ENCODE results near the gene OR2J1.

OR2J1 gene

DNA sequence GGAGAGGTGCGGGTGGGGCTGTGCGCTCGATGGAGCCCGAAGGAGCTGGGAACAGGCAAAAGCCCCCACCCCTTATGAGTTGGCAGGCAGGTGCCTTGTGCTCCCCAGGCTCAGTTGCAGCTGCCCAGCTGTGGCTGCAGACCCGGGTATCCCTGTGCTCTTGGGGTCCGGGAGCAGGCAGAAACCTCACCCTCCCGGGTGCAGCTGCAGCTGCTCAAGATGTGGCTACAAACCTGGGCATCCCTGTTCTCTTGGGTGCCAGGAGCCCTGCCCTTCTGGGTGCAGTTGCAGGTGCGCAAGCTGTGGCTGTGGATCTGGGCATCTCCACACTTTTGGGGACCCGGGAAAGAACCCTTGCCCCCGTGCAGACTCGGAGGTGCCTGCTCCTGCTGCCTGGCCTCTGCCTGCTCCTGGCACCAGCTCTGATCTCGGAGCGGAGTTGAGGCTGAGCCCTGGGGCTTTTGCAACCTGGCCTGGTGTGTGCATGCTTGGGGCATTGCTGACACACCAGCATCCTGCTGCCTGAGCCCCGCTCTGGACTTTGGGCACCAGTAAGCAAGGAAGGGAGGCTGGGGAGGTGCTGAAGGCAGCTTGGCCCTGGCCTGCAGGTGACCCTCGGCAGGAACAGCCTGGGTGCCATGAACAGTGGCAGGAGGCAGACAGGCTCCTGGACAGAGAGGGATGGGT lies 30.2 kb downstream of the OR2J1 start:
- Histone ChIP-seq H2BK5ac (ENCODE audit: low read length) (no peak overlapping the region), H4K91ac (ENCODE audit: low read depth, low read length, poor library complexity) (no peak overlapping the region)
- WGBS, 2 donors (ENCODE audit: extremely low coverage in 2 of 2, insufficient read length in 2 of 2, insufficient replicate concordance in 1 of 2): no CpG with 5 or more reads among the region's 15 CpGs

DNA sequence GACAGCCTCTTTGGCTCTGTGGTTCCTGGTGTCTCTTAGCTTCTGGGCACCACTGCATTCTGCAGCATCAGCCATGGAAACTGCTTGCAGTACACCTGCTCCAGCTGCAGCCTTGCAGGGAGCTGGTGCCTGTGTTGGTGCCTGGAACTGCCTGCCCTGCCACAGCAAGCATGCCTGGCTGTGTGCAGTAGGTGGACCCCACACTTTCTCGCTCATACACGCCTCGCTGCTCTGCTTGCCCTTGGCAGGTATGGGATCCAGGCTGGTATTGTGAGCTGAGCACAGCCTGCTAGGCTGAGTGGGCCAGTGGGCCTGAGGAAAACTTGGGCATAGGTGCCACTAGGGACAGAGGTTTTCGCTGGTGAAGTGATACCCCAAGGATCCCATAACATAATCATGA lies 31.4 kb downstream of the OR2J1 start:
- Histone ChIP-seq H3K36me3 (replicated peaks in 1 of 2; ENCODE audit: control insufficient read depth in 2 of 2, insufficient read depth in 2 of 2, low read length in 2 of 2) (no peaks in the 10 kb centered on the region), H3K18ac (ENCODE audit: low read length) (no peak overlapping the region), H2AK5ac (ENCODE audit: low read depth, low read length) (no peak overlapping the region), H3K27ac (replicated peaks; ENCODE audit: low read length) (no peak overlapping the region), H3K23ac (ENCODE audit: low read depth, low read length, poor library complexity) (no peak overlapping the region), H3K4me3 (ENCODE audit: low read length in 2 of 2) (no peak overlapping the region), H2BK15ac (ENCODE audit: low read length) (no peak overlapping the region), H2BK120ac (ENCODE audit: low read depth, low read length) (no peak overlapping the region), H2AFZ (ENCODE audit: low read length) (no peak overlapping the region), H3K9me3 (replicated peaks in 1 of 2; ENCODE audit: control insufficient read depth in 2 of 2, insufficient read depth in 1 of 2, low read depth in 1 of 2, low read length in 2 of 2) (no peaks in the 10 kb centered on the region), H3K27me3 (ENCODE audit: control insufficient read depth in 3 of 3, insufficient read depth in 3 of 3, low read depth in 1 of 3, low read length in 3 of 3) (peaks cover 0 to 11% (median 0%) of the 10 kb centered on the region in 3 experiments), H3K4ac (ENCODE audit: low read length) (no peak overlapping the region), H4K91ac (ENCODE audit: low read depth, low read length, poor library complexity) (no peak overlapping the region), H3K9ac (ENCODE audit: low read depth, low read length, poor library complexity) (no peak overlapping the region), H2BK5ac (ENCODE audit: low read length) (no peak overlapping the region), H3K79me1 (ENCODE audit: low read depth, low read length) (no peaks in the 10 kb centered on the region), H4K8ac (ENCODE audit: low read depth, low read length) (no peak overlapping the region), H3K4me1 (ENCODE audit: control insufficient read depth in 2 of 2, insufficient read depth in 1 of 2, low read depth in 1 of 2, low read length in 2 of 2) (no peaks in the 10 kb centered on the region), H3K4me2 (ENCODE audit: insufficient read depth, low read length, poor library complexity, severe bottlenecking) (no peak overlapping the region), H2BK12ac (ENCODE audit: low read length) (no peak overlapping the region), H3K14ac (ENCODE audit: low read length) (no peak overlapping the region)
- DNase-seq (ENCODE audit: low spot score): no peak
- no CpG with 5 or more reads among the region's 4 CpGs for WGBS, 2 donors (ENCODE audit: extremely low coverage in 2 of 2, insufficient read length in 2 of 2, insufficient replicate concordance in 1 of 2)

More for the DNA sequence above, 30.2 kb downstream of the OR2J1 start:
- Histone ChIP-seq H3K14ac (ENCODE audit: low read length) (peak overlapping the region; percentile 94), H2AK5ac (ENCODE audit: low read depth, low read length) (no peak overlapping the region), H2BK15ac (ENCODE audit: low read length) (no peak overlapping the region), H3K79me1 (ENCODE audit: low read depth, low read length) (no peaks in the 10 kb centered on the region), H3K4me3 (ENCODE audit: low read length in 2 of 2) (no peak overlapping the region), H3K9ac (ENCODE audit: low read depth, low read length, poor library complexity) (peak overlapping the region; percentile 50), H2AFZ (ENCODE audit: low read length) (no peak overlapping the region), H4K8ac (ENCODE audit: low read depth, low read length) (no peak overlapping the region), H3K4me1 (ENCODE audit: control insufficient read depth in 2 of 2, insufficient read depth in 1 of 2, low read depth in 1 of 2, low read length in 2 of 2) (no peaks in the 10 kb centered on the region), H3K36me3 (replicated peaks in 1 of 2; ENCODE audit: control insufficient read depth in 2 of 2, insufficient read depth in 2 of 2, low read length in 2 of 2) (no peaks in the 10 kb centered on the region), H3K4me2 (ENCODE audit: insufficient read depth, low read length, poor library complexity, severe bottlenecking) (no peak overlapping the region), H3K4ac (ENCODE audit: low read length) (no peak overlapping the region), H2BK12ac (ENCODE audit: low read length) (no peak overlapping the region), H3K23ac (ENCODE audit: low read depth, low read length, poor library complexity) (no peak overlapping the region), H3K18ac (ENCODE audit: low read length) (peak overlapping the region; percentile 35), H2BK120ac (ENCODE audit: low read depth, low read length) (no peak overlapping the region), H3K27ac (replicated peaks; ENCODE audit: low read length) (no peak overlapping the region), H3K27me3 (ENCODE audit: control insufficient read depth in 3 of 3, insufficient read depth in 3 of 3, low read depth in 1 of 3, low read length in 3 of 3) (peaks cover 0 to 11% (median 0%) of the 10 kb centered on the region in 3 experiments), H3K9me3 (replicated peaks in 1 of 2; ENCODE audit: control insufficient read depth in 2 of 2, insufficient read depth in 1 of 2, low read depth in 1 of 2, low read length in 2 of 2) (no peaks in the 10 kb centered on the region)
- DNase-seq (ENCODE audit: low spot score): no peak

DNA sequence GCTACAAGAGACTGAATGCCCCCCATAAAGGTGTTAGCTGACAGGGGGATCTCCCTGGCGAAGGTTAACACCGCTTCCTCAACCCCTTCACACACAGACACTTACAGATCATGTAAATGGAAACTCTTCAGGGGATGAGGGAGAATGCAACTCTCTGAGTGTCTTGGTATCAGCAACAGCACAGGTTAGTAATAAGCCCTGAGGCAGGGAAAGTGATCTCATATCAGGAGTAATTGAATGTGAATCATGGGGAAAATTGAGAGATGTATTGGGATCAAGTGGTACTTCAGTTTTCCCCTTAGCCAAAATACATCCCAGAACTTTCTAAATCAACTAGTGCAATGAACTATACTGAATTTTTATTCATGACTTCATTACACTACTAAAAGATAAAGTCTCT lies 32.4 kb downstream of the OR2J1 start:
- Histone ChIP-seq H3K79me1 (ENCODE audit: low read depth, low read length) (no peaks in the 10 kb centered on the region), H3K4me2 (ENCODE audit: insufficient read depth, low read length, poor library complexity, severe bottlenecking) (no peak overlapping the region), H4K91ac (ENCODE audit: low read depth, low read length, poor library complexity) (no peak overlapping the region), H3K4ac (ENCODE audit: low read length) (no peak overlapping the region), H3K23ac (ENCODE audit: low read depth, low read length, poor library complexity) (no peak overlapping the region), H2BK15ac (ENCODE audit: low read length) (no peak overlapping the region), H3K4me1 (ENCODE audit: control insufficient read depth in 2 of 2, insufficient read depth in 1 of 2, low read depth in 1 of 2, low read length in 2 of 2) (no peaks in the 10 kb centered on the region), H4K8ac (ENCODE audit: low read depth, low read length) (no peak overlapping the region), H2BK12ac (ENCODE audit: low read length) (no peak overlapping the region), H3K27ac (replicated peaks; ENCODE audit: low read length) (no peak overlapping the region), H3K27me3 (ENCODE audit: control insufficient read depth in 3 of 3, insufficient read depth in 3 of 3, low read depth in 1 of 3, low read length in 3 of 3) (peaks cover 0 to 11% (median 0%) of the 10 kb centered on the region in 3 experiments), H3K36me3 (replicated peaks in 1 of 2; ENCODE audit: control insufficient read depth in 2 of 2, insufficient read depth in 2 of 2, low read length in 2 of 2) (no peaks in the 10 kb centered on the region), H2BK120ac (ENCODE audit: low read depth, low read length) (no peak overlapping the region), H2AFZ (ENCODE audit: low read length) (no peak overlapping the region), H3K9me3 (replicated peaks in 1 of 2; ENCODE audit: control insufficient read depth in 2 of 2, insufficient read depth in 1 of 2, low read depth in 1 of 2, low read length in 2 of 2) (no peaks in the 10 kb centered on the region), H3K18ac (ENCODE audit: low read length) (no peak overlapping the region), H3K9ac (ENCODE audit: low read depth, low read length, poor library complexity) (no peak overlapping the region), H3K14ac (ENCODE audit: low read length) (no peak overlapping the region), H3K4me3 (ENCODE audit: low read length in 2 of 2) (no peak overlapping the region), H2BK5ac (ENCODE audit: low read length) (no peak overlapping the region), H2AK5ac (ENCODE audit: low read depth, low read length) (no peak overlapping the region)
- DNase-seq (ENCODE audit: low spot score): no peak
- no CpG with 5 or more reads among the region's 2 CpGs for WGBS, 2 donors (ENCODE audit: extremely low coverage in 2 of 2, insufficient read length in 2 of 2, insufficient replicate concordance in 1 of 2)

DNA sequence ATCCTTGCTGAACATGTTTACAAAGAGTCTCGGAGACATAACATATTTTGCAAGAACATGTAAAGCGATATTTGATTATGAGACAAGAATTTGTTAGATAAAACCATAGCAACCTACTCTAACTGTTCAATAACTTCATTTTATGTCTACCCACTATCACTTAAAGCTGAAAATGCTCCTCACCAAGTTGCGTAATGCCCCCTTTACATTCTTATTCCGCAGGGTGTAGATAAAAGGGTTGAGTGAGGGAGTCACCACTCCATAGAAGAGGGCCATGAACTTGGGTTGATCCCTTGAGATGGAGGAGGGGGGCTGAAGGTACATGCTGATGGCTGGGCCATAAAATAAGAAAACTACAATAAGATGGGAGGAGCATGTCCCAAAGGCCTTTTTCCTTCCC lies 38.4 kb downstream of the OR2J1 start:
- Histone ChIP-seq H3K36me3 (replicated peaks in 1 of 2; ENCODE audit: control insufficient read depth in 2 of 2, insufficient read depth in 2 of 2, low read length in 2 of 2) (no peaks in the 10 kb centered on the region), H3K9ac (ENCODE audit: low read depth, low read length, poor library complexity) (no peak overlapping the region), H3K27ac (replicated peaks; ENCODE audit: low read length) (no peak overlapping the region), H3K4ac (ENCODE audit: low read length) (no peak overlapping the region), H2BK15ac (ENCODE audit: low read length) (no peak overlapping the region), H4K91ac (ENCODE audit: low read depth, low read length, poor library complexity) (no peak overlapping the region), H3K14ac (ENCODE audit: low read length) (no peak overlapping the region), H2BK120ac (ENCODE audit: low read depth, low read length) (no peak overlapping the region), H2AK5ac (ENCODE audit: low read depth, low read length) (no peak overlapping the region), H2BK12ac (ENCODE audit: low read length) (no peak overlapping the region), H3K18ac (ENCODE audit: low read length) (no peak overlapping the region), H3K23ac (ENCODE audit: low read depth, low read length, poor library complexity) (no peak overlapping the region), H2AFZ (ENCODE audit: low read length) (no peak overlapping the region), H3K79me1 (ENCODE audit: low read depth, low read length) (no peaks in the 10 kb centered on the region), H2BK5ac (ENCODE audit: low read length) (no peak overlapping the region), H3K27me3 (ENCODE audit: control insufficient read depth in 3 of 3, insufficient read depth in 3 of 3, low read depth in 1 of 3, low read length in 3 of 3) (no peaks in the 10 kb centered on the region), H4K8ac (ENCODE audit: low read depth, low read length) (no peak overlapping the region), H3K9me3 (replicated peaks in 1 of 2; ENCODE audit: control insufficient read depth in 2 of 2, insufficient read depth in 1 of 2, low read depth in 1 of 2, low read length in 2 of 2) (no peaks in the 10 kb centered on the region), H3K4me3 (ENCODE audit: low read length in 2 of 2) (no peak overlapping the region), H3K4me1 (ENCODE audit: control insufficient read depth in 2 of 2, insufficient read depth in 1 of 2, low read depth in 1 of 2, low read length in 2 of 2) (no peaks in the 10 kb centered on the region), H3K4me2 (ENCODE audit: insufficient read depth, low read length, poor library complexity, severe bottlenecking) (no peak overlapping the region)
- no CpG with 5 or more reads among the region's 4 CpGs for WGBS, 2 donors (ENCODE audit: extremely low coverage in 2 of 2, insufficient read length in 2 of 2, insufficient replicate concordance in 1 of 2)
- no peak for DNase-seq (ENCODE audit: low spot score)

All from neuronal stem cell (in vitro differentiated cells).